Glutamatergic neuron (in vitro differentiated cells): ENCODE measurements around the gene MYBPH. TPM values are rescaled to one million over a fixed set of nuclear protein-coding genes. Genes with fewer than 3 reads are reported as not detected.

Experiments used
- DNase-seq: peaks from one replicate; pipeline ENCODE4 v3.0.0; 2022
- H3K27ac Mint-ChIP-seq: one replicate; pipeline ENCODE4 v1.8.0; 2020; ENCODE audit warnings: mild to moderate bottlenecking, mixed read lengths, inconsistent platforms; ENCODE audit not compliant: unreplicated experiment
- H3K27me3 Mint-ChIP-seq: one replicate; pipeline ENCODE4 v1.8.0; 2020; ENCODE audit warnings: mild to moderate bottlenecking, moderate library complexity, mixed read lengths, inconsistent platforms; ENCODE audit not compliant: unreplicated experiment
- H3K36me3 Mint-ChIP-seq: one replicate; pipeline ENCODE4 v1.8.0; 2020; ENCODE audit warnings: mild to moderate bottlenecking, mixed read lengths, inconsistent platforms; ENCODE audit not compliant: unreplicated experiment
- H3K4me1 Mint-ChIP-seq: one replicate; pipeline ENCODE4 v1.8.0; 2020; ENCODE audit warnings: mild to moderate bottlenecking, low read depth, mixed read lengths, inconsistent platforms; ENCODE audit not compliant: unreplicated experiment
- H3K4me3 Mint-ChIP-seq: one replicate; pipeline ENCODE4 v1.8.0; 2020; ENCODE audit warnings: mild to moderate bottlenecking, mixed read lengths, inconsistent platforms; ENCODE audit not compliant: unreplicated experiment
- H3K9me3 Mint-ChIP-seq: one replicate; pipeline ENCODE4 v1.8.0; 2020; ENCODE audit warnings: mild to moderate bottlenecking, moderate library complexity, mixed read lengths, inconsistent platforms; ENCODE audit not compliant: unreplicated experiment
- CTCF ChIP-seq: fragments of 200-600 bp; sonication (generic); IDR thresholded peaks from one replicate; pipeline ENCODE4 v1.5.0; 2021; ENCODE audit not compliant: partially characterized antibody, unreplicated experiment
- total RNA-seq: library from RNA; stranded (reverse); fragmentation: NEBNext Ultra II Directional; extraction: Animal tissue kit (Norgen Biotek cat#: 25700); gene quantifications from one replicate; pipeline ENCODE4 v1.2.1, GENCODE V29; 2021; ENCODE audit not compliant: unreplicated experiment

Gene MYBPH
- total RNA-seq, 1 donor from 2014 or later, result not detected

- no peak for DNase-seq
- H3K36me3 Mint-ChIP-seq, result peaks cover 6% of the 10 kb centered on the region
- H3K9me3 Mint-ChIP-seq, result no peaks in the 10 kb centered on the region
- no peak for TF ChIP-seq CTCF
- H3K27me3 Mint-ChIP-seq, result peaks cover 5% of the 10 kb centered on the region
- H3K4me1 Mint-ChIP-seq, result peaks cover 7% of the 10 kb centered on the region
- no peak overlapping the region for H3K27ac Mint-ChIP-seq
- H3K4me3 Mint-ChIP-seq, result no peak overlapping the region
Observed at GRCh38 chr1:203187689-203188264, 12.2 kb upstream of the MYBPH start.

- no peak overlapping the region for H3K27ac Mint-ChIP-seq
- H3K4me1 Mint-ChIP-seq, result peaks cover 5% of the 10 kb centered on the region
- no peak for TF ChIP-seq CTCF
- no peak overlapping the region for H3K4me3 Mint-ChIP-seq
- peaks cover 6% of the 10 kb centered on the region for H3K36me3 Mint-ChIP-seq
- peaks cover 5% of the 10 kb centered on the region for H3K27me3 Mint-ChIP-seq
- H3K9me3 Mint-ChIP-seq, result no peaks in the 10 kb centered on the region
- DNase-seq, result no peak
Observed at GRCh38 chr1:203187304-203187685, 11.7 kb upstream of the MYBPH start.

- Mint-ChIP-seq H3K4me1 (peaks cover 5% of the 10 kb centered on the region), H3K4me3 (no peak within 1 kb of the TSS), H3K27me3 (peaks cover 5% of the 10 kb centered on the region), H3K9me3 (no peaks in the 10 kb centered on the region), H3K36me3 (peaks cover 6% of the 10 kb centered on the region), H3K27ac (no peak within 1 kb of the TSS)
- DNase-seq, result no peak
- TF ChIP-seq CTCF, result no peak
Observed at GRCh38 chr1:203186446-203187303, 11.0 kb upstream of the MYBPH start, which contains the start of gene CHI3L1. Gene CHI3L1 (minus strand): TSS chr1:203186704. CDS start chr1:203186623, 81 bp downstream.

DNA sequence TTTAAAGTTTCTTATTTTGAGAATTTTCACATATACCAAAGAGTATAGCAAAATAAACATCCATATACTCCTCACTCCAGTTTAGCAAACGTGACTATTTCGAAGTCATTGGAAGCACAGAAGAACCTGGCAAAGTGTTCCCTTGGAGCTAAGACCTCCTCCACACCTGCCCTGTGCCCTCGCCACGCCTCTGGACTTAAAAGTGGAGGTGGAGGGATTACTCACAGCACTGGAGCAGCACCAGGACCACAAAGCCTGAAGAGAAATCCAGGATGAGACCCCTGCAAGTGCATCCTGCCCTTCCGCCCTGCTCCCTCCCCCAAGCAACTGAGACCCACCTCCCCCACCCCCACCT is 10.4 kb upstream of the MYBPH start:
- Mint-ChIP-seq H3K4me3 (no peak overlapping the region), H3K27me3 (peaks cover 5% of the 10 kb centered on the region), H3K4me1 (peaks cover 6% of the 10 kb centered on the region), H3K27ac (no peak overlapping the region), H3K9me3 (no peaks in the 10 kb centered on the region), H3K36me3 (peaks cover 6% of the 10 kb centered on the region)
- no peak for DNase-seq
- TF ChIP-seq CTCF, result no peak

DNA sequence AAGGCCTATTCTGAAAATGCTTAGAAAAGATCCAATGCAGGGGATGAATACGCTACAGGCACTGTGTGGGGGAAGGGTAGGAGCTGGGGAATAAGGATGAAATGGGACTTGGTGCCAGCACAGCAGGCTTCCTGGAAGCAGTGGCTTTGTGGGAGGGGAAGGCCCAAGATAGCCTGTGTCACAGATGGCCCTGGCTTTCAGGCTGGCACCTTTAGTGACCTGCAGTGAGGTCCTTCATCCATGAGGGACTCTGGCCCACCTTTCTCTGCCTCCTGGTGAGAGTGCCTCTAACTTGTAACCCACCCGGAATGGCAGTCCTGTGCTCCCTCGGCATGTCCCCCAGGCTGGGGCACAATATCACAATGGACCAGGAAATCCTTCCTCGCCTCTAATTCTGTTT is 10.0 kb upstream of the MYBPH start:
- H3K4me1 Mint-ChIP-seq, result peaks cover 10% of the 10 kb centered on the region
- H3K4me3 Mint-ChIP-seq, result no peak overlapping the region
- H3K36me3 Mint-ChIP-seq, result peaks cover 6% of the 10 kb centered on the region
- no peak for DNase-seq
- no peaks in the 10 kb centered on the region for H3K9me3 Mint-ChIP-seq
- TF ChIP-seq CTCF, result no peak
- H3K27me3 Mint-ChIP-seq, result peaks cover 9% of the 10 kb centered on the region
- H3K27ac Mint-ChIP-seq, result no peak overlapping the region
